Activated T-cell treated with anti-CD3 and anti-CD28 coated beads, Interleukin-2, amount 50 U/mL, for 48 hours (primary cell): ENCODE results near the gene FILIP1.

Experiments
- DNase-seq, 2 experiments: peaks; one replicate each; pipeline ENCODE4 v3.0.0-alpha.2; 2020

The FILIP1 gene

GRCh38 chr6:75493400-75494064, at the start of gene FILIP1:
Gene FILIP1, minus strand, starts transcription at chr6:75493800. Its CDS starts 78,828 bp downstream, at chr6:75414972.
- no peak for DNase-seq

GRCh38 chr6:75543311-75543710, 49.7 kb upstream of the FILIP1 start:
- DNase-seq, result no peak

GRCh38 chr6:75539136-75539535, 45.5 kb upstream of the FILIP1 start:
- DNase-seq, result no peak

- no peak for DNase-seq
Measured at GRCh38 chr6:75532521-75532920, 38.9 kb upstream of the FILIP1 start.

- DNase-seq, result no peak
Measured at GRCh38 chr6:75531174-75531573, 37.6 kb upstream of the FILIP1 start.

- no peak for DNase-seq
Measured at GRCh38 chr6:75530696-75531095, 37.1 kb upstream of the FILIP1 start.

GRCh38 chr6:75528423-75528822, 34.8 kb upstream of the FILIP1 start:
- no peak for DNase-seq

GRCh38 chr6:75526502-75527127, 33.0 kb upstream of the FILIP1 start:
- DNase-seq, result peak; percentile 45 to 49

- no peak for DNase-seq
Measured at GRCh38 chr6:75525682-75526081, 32.1 kb upstream of the FILIP1 start.

GRCh38 chr6:75524322-75524972, 30.8 kb upstream of the FILIP1 start:
- no peak for DNase-seq

- no peak for DNase-seq
Measured at GRCh38 chr6:75516757-75517156, 23.2 kb upstream of the FILIP1 start.

GRCh38 chr6:75512591-75512990, 19.0 kb upstream of the FILIP1 start:
- DNase-seq, result no peak

GRCh38 chr6:75505424-75505823, 11.8 kb upstream of the FILIP1 start:
- no peak for DNase-seq

GRCh38 chr6:75504465-75505222, 11.0 kb upstream of the FILIP1 start:
- no peak for DNase-seq

GRCh38 chr6:75503291-75503690, 9.7 kb upstream of the FILIP1 start:
- DNase-seq, result no peak

GRCh38 chr6:75502884-75503283, 9.3 kb upstream of the FILIP1 start:
- DNase-seq, result no peak

- DNase-seq, result no peak
Measured at GRCh38 chr6:75501756-75502155, 8.2 kb upstream of the FILIP1 start.

- no peak for DNase-seq
Measured at GRCh38 chr6:75499640-75500039, 6.0 kb upstream of the FILIP1 start.

GRCh38 chr6:75498862-75499261, 5.3 kb upstream of the FILIP1 start:
- no peak for DNase-seq

- no peak for DNase-seq
Measured at GRCh38 chr6:75497994-75498393, 4.4 kb upstream of the FILIP1 start.

GRCh38 chr6:75495011-75495410, 1.4 kb upstream of the FILIP1 start:
- DNase-seq, result no peak

- DNase-seq, result no peak
Measured at GRCh38 chr6:75494290-75494689, 690 bp upstream of the FILIP1 start.

- no peak for DNase-seq
Measured at GRCh38 chr6:75492386-75493153, 1.0 kb downstream of the FILIP1 start.
